ENCODE data around the gene FMNL2. TPM values are rescaled to one million over a fixed set of nuclear protein-coding genes. Genes with fewer than 3 reads are reported as not detected.

FMNL2 gene
- total RNA-seq, 1 experiment from 2014 or later: 28.1 TPM

DNA sequence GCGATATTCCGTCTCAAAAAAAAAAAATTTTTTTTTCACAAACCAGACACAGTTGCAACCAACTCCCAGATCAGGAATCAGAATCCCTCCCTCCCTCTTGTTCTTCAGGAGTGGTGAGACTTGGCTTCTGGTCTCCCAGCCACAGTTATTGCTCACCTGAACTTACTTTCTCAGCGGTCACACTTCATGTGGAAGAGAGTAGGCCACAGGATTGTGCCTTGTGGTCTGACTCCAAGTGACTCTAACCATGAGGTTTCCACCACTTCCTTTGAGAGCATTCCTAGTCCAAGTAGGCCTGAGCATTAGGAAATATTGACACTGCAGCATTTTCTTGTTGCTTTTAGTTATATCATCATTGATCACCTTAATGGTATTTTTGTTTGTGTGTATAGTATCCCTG is 12.1 kb downstream of the FMNL2 start:
- RAD21 ChIA-PET (ENCODE audit: low non-redundant PET in 1 of 2, low total read pairs in 2 of 2, uncharacterized antibody in 2 of 2, unreplicated experiment in 2 of 2): no interaction called here
- Histone ChIP-seq H3K9ac (ENCODE audit: low read length) (no peak overlapping the region), H4K20me1 (ENCODE audit: insufficient read depth) (no peaks in the 10 kb centered on the region), H2AFZ (ENCODE audit: low read depth, low read length, poor library complexity, severe bottlenecking) (no peak overlapping the region), H3K4me2 (ENCODE audit: low read length) (no peak overlapping the region), H3K27ac (ENCODE audit: low read depth, low read length) (no peak overlapping the region), H3K9me2 (ENCODE audit: insufficient read depth) (no peaks in the 10 kb centered on the region), H3K9me3 (ENCODE audit: control insufficient read depth in 1 of 2, insufficient read depth in 1 of 2, low read depth in 1 of 2, low read length in 2 of 2) (no peaks in the 10 kb centered on the region), H3K79me2 (ENCODE audit: insufficient read depth, low read length) (peaks cover 36% of the 10 kb centered on the region), H3K4me3 (replicated peaks in 1 of 2; ENCODE audit: low read depth in 1 of 2, low read length in 2 of 2) (no peak overlapping the region), H3K36me3 (ENCODE audit: control insufficient read depth in 1 of 2, insufficient read depth in 2 of 2, low read length in 2 of 2) (no peaks in the 10 kb centered on the region; a peak in 1 of 4 replicates), H3K4me1 (ENCODE audit: control insufficient read depth in 1 of 2, insufficient read depth in 2 of 2, low read length in 2 of 2) (peaks cover 0 to 15% of the 10 kb centered on the region in 2 experiments; a peak in 2 of 4 replicates), H3K27me3 (ENCODE audit: insufficient read depth, low read length) (no peaks in the 10 kb centered on the region)
- CTCF ChIA-PET: no interaction called here
- intact Hi-C loops (cut with micrococcal nuclease): no loop called here
- no TSS peak for BruUV-seq (replicated peaks)
- TF ChIP-seq, protein P1, sequence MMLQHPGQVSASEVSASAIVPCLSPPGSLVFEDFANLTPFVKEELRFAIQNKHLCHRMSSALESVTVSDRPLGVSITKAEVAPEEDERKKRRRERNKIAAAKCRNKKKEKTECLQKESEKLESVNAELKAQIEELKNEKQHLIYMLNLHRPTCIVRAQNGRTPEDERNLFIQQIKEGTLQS (IDR thresholded peaks at IDR 0.05): no peak
- no peak for TF ChIP-seq SP1 (IDR thresholded peaks at IDR 0.05; ENCODE audit: low read depth)
- no peak for TF ChIP-seq EZH2phosphoT487 (IDR thresholded peaks at IDR 0.05; ENCODE audit: borderline replicate concordance)
- TF ChIP-seq CBX3 (IDR thresholded peaks at IDR 0.05; ENCODE audit: low read depth): no peak
- TF ChIP-seq FOSL1 (IDR thresholded peaks at IDR 0.05; ENCODE audit: low read depth): no peak
- no peak for TF ChIP-seq EZH2 (IDR thresholded peaks at IDR 0.05)
- no peak for TF ChIP-seq CEBPB (IDR thresholded peaks at IDR 0.05; ENCODE audit: low read depth)
- ATAC-seq (peak; percentile 55), DNase-seq (ENCODE audit: low read depth, low spot score) (no peak)
- POLR2A ChIA-PET: no interaction called here

DNA sequence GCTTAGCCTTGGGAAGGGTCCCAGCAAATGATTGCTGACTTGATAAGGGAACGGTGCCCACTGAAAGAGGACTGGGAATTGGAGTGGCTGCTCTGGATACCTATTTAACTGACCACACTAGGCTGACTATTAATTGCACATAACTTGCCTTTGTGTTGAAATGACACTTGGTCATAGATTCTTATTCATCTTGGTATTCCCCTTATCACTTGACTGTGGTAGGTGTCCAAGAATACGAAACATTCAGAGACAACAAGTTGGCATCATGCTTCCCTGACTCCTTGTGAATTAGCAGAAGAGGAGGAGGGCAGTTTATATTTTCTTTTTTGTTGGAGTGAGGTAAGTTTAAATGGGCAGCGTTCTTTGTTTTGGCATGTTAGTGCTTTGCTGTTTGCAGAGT is 13.4 kb downstream of the FMNL2 start:
- Histone ChIP-seq H3K9ac (ENCODE audit: low read length) (no peak overlapping the region), H4K20me1 (ENCODE audit: insufficient read depth) (no peaks in the 10 kb centered on the region), H2AFZ (ENCODE audit: low read depth, low read length, poor library complexity, severe bottlenecking) (no peak overlapping the region), H3K79me2 (ENCODE audit: insufficient read depth, low read length) (peaks cover 34% of the 10 kb centered on the region), H3K9me3 (ENCODE audit: control insufficient read depth in 1 of 2, insufficient read depth in 1 of 2, low read depth in 1 of 2, low read length in 2 of 2) (no peaks in the 10 kb centered on the region), H3K27me3 (ENCODE audit: insufficient read depth, low read length) (no peaks in the 10 kb centered on the region), H3K9me2 (ENCODE audit: insufficient read depth) (no peaks in the 10 kb centered on the region), H3K4me1 (ENCODE audit: control insufficient read depth in 1 of 2, insufficient read depth in 2 of 2, low read length in 2 of 2) (peaks cover 0 to 6% of the 10 kb centered on the region in 2 experiments; a peak in 2 of 4 replicates), H3K27ac (ENCODE audit: low read depth, low read length) (no peak overlapping the region), H3K4me3 (replicated peaks in 1 of 2; ENCODE audit: low read depth in 1 of 2, low read length in 2 of 2) (no peak overlapping the region), H3K36me3 (ENCODE audit: control insufficient read depth in 1 of 2, insufficient read depth in 2 of 2, low read length in 2 of 2) (no peaks in the 10 kb centered on the region), H3K4me2 (ENCODE audit: low read length) (no peak overlapping the region)
- BruUV-seq (replicated peaks): no TSS peak
- intact Hi-C loops (cut with micrococcal nuclease): no loop called here
- DNase-seq (ENCODE audit: low read depth, low spot score) (no peak), ATAC-seq (no peak)
- POLR2A ChIA-PET: no interaction called here
- RAD21 ChIA-PET (ENCODE audit: low non-redundant PET in 1 of 2, low total read pairs in 2 of 2, uncharacterized antibody in 2 of 2, unreplicated experiment in 2 of 2): no interaction called here
- CTCF ChIA-PET: no interaction called here
- TF ChIP-seq, protein P1 (IDR thresholded peaks at IDR 0.05): no peak
- no peak for TF ChIP-seq POLR2AphosphoS5 (IDR thresholded peaks at IDR 0.05; ENCODE audit: low read depth, low read length)
- TF ChIP-seq CEBPB (IDR thresholded peaks at IDR 0.05; ENCODE audit: low read depth): no peak
- TF ChIP-seq FOSL1 (IDR thresholded peaks at IDR 0.05; ENCODE audit: low read depth): no peak
- no peak for TF ChIP-seq EZH2phosphoT487 (IDR thresholded peaks at IDR 0.05; ENCODE audit: borderline replicate concordance)
- TF ChIP-seq POLR2A (IDR thresholded peaks at IDR 0.05; ENCODE audit: borderline replicate concordance, extremely low read depth, insufficient read depth, insufficient read length): no peak
- TF ChIP-seq EGR1 (IDR thresholded peaks at IDR 0.05; ENCODE audit: low read depth): no peak
- no peak for TF ChIP-seq SRF (IDR thresholded peaks at IDR 0.05; ENCODE audit: low read depth)
- TF ChIP-seq JUND (IDR thresholded peaks at IDR 0.05): no peak
- TF ChIP-seq ELF1 (IDR thresholded peaks at IDR 0.05; ENCODE audit: borderline replicate concordance, low read depth): no peak
- no peak for TF ChIP-seq SIN3A (IDR thresholded peaks at IDR 0.05; ENCODE audit: low read depth)
- TF ChIP-seq ZNF274 (IDR thresholded peaks at IDR 0.05; ENCODE audit: low read depth, low read length): no peak
- TF ChIP-seq, protein P2, sequence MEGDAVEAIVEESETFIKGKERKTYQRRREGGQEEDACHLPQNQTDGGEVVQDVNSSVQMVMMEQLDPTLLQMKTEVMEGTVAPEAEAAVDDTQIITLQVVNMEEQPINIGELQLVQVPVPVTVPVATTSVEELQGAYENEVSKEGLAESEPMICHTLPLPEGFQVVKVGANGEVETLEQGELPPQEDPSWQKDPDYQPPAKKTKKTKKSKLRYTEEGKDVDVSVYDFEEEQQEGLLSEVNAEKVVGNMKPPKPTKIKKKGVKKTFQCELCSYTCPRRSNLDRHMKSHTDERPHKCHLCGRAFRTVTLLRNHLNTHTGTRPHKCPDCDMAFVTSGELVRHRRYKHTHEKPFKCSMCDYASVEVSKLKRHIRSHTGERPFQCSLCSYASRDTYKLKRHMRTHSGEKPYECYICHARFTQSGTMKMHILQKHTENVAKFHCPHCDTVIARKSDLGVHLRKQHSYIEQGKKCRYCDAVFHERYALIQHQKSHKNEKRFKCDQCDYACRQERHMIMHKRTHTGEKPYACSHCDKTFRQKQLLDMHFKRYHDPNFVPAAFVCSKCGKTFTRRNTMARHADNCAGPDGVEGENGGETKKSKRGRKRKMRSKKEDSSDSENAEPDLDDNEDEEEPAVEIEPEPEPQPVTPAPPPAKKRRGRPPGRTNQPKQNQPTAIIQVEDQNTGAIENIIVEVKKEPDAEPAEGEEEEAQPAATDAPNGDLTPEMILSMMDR (IDR thresholded peaks at IDR 0.05 in 2 of 3, conservative IDR thresholded peaks at IDR 0.05 in 1 of 3; ENCODE audit: borderline replicate concordance in 1 of 3, insufficient read depth in 1 of 3, low read depth in 2 of 3, low read length in 2 of 3): no peak
- TF ChIP-seq TCF7L2 (IDR thresholded peaks at IDR 0.05; ENCODE audit: borderline replicate concordance, extremely low read depth, insufficient read depth, insufficient read length): no peak
- no peak for TF ChIP-seq CBX3 (IDR thresholded peaks at IDR 0.05; ENCODE audit: low read depth)

Data from HCT116 (cell line).